Liver (tissue), 9 donors: ENCODE results near the gene REC114. TPM values are rescaled to one million over a fixed set of nuclear protein-coding genes. Genes with fewer than 3 reads are reported as not detected.

Experiments used
- DNase-seq: peaks from one replicate; pipeline ENCODE4 v3.0.0-alpha.2; 2017; ENCODE audit warnings: low spot score
- H3K27ac ChIP-seq, 2 donors: one replicate each; pipeline ENCODE4 v1.7.0; 2013; ENCODE audit warnings: inconsistent platforms in 2 of 2, low read length in 2 of 2, control low read depth in 1 of 2, low read depth in 1 of 2, mild to moderate bottlenecking in 1 of 2
- H3K27me3 ChIP-seq, 4 donors: one replicate each; pipeline versions ENCODE4 v1.6.1 to v1.7.0; 2013; ENCODE audit warnings: low read length in 3 of 4, inconsistent platforms in 1 of 4, mild to moderate bottlenecking in 1 of 4, moderate library complexity in 1 of 4; ENCODE audit not compliant: control insufficient read depth in 4 of 4, insufficient read depth in 4 of 4
- H3K36me3 ChIP-seq, 4 donors: one replicate each; pipeline versions ENCODE4 v1.6.1 to v1.7.0; 2013; ENCODE audit warnings: low read length in 3 of 4, mild to moderate bottlenecking in 3 of 4, low read depth in 1 of 4, moderate library complexity in 1 of 4; ENCODE audit not compliant: control insufficient read depth in 4 of 4, insufficient read depth in 3 of 4
- H3K4me1 ChIP-seq, 4 donors: one replicate each; pipeline versions ENCODE4 v1.6.1 to v1.7.0; 2013; ENCODE audit warnings: low read length in 3 of 4, mild to moderate bottlenecking in 3 of 4, moderate library complexity in 1 of 4; ENCODE audit not compliant: control insufficient read depth in 4 of 4, insufficient read depth in 4 of 4
- H3K4me3 ChIP-seq, 3 donors: one replicate each; pipeline versions ENCODE4 v1.6.1 to v1.7.0; 2013; ENCODE audit warnings: low read length in 3 of 3, control low read depth in 1 of 3, low read depth in 1 of 3, mild to moderate bottlenecking in 1 of 3
- H3K9ac ChIP-seq, 2 donors: one replicate each; pipeline ENCODE4 v1.7.0; 2013; ENCODE audit warnings: low read length in 2 of 2, mild to moderate bottlenecking in 2 of 2, moderate library complexity in 2 of 2, control low read depth in 1 of 2, low read depth in 1 of 2
- H3K9me3 ChIP-seq, 4 donors: one replicate each; pipeline versions ENCODE4 v1.6.1 to v1.7.0; 2013; ENCODE audit warnings: low read length in 3 of 4; ENCODE audit not compliant: control insufficient read depth in 4 of 4
- EGR1 ChIP-seq, 2 donors: IDR thresholded peaks; 2 replicates each; pipeline ENCODE4 v1.6.1; 2016 to 2018; ENCODE audit warnings: antibody characterized with exemption in 2 of 2, low read depth in 2 of 2
- FOXA1 ChIP-seq: IDR thresholded peaks from 2 replicates; pipeline ENCODE4 v1.6.1; 2016; ENCODE audit warnings: antibody characterized with exemption
- FOXA2 ChIP-seq: IDR thresholded peaks from 2 replicates; pipeline ENCODE4 v1.6.1; 2016; ENCODE audit warnings: antibody characterized with exemption
- GABPA ChIP-seq, 2 donors: IDR thresholded peaks in 1 of 2; conservative IDR thresholded peaks in 1 of 2; 2 replicates each; pipeline ENCODE4 v1.6.1; 2016; ENCODE audit warnings: antibody characterized with exemption in 2 of 2, mild to moderate bottlenecking in 1 of 2, moderate library complexity in 1 of 2
- HNF4A ChIP-seq, 2 donors: conservative IDR thresholded peaks; 2 replicates each; pipeline ENCODE4 v1.6.1; 2016; ENCODE audit warnings: antibody characterized with exemption in 2 of 2, mild to moderate bottlenecking in 2 of 2
- HNF4G ChIP-seq: IDR thresholded peaks from 2 replicates; pipeline ENCODE4 v1.6.1; 2016; ENCODE audit warnings: antibody characterized with exemption
- JUND ChIP-seq, 2 donors: IDR thresholded peaks; 2 replicates each; pipeline ENCODE4 v1.6.1; 2016; ENCODE audit warnings: antibody characterized with exemption in 2 of 2
- NR2F2 ChIP-seq: IDR thresholded peaks from 2 replicates; pipeline ENCODE4 v1.6.1; 2016; ENCODE audit warnings: antibody characterized with exemption
- RAD21 ChIP-seq, 2 donors: IDR thresholded peaks; 2 replicates each; pipeline ENCODE4 v1.6.1; 2016; ENCODE audit warnings: antibody characterized with exemption in 2 of 2, mild to moderate bottlenecking in 2 of 2
- RXRA ChIP-seq, 2 donors: IDR thresholded peaks; 2 replicates each; pipeline ENCODE4 v1.6.1; 2017 to 2018; ENCODE audit warnings: antibody characterized with exemption in 2 of 2, mild to moderate bottlenecking in 1 of 2
- SP1 ChIP-seq: IDR thresholded peaks from 2 replicates; pipeline ENCODE4 v1.6.1; 2018; ENCODE audit warnings: antibody characterized with exemption, mild to moderate bottlenecking
- TAF1 ChIP-seq: conservative IDR thresholded peaks from 2 replicates; pipeline ENCODE4 v1.6.1; 2016; ENCODE audit warnings: antibody characterized with exemption, mild to moderate bottlenecking
- YY1 ChIP-seq: IDR thresholded peaks from 2 replicates; pipeline ENCODE4 v1.6.1; 2016; ENCODE audit warnings: antibody characterized with exemption, mild to moderate bottlenecking
- WGBS: extraction: QIAGEN DNeasy Blood & Tissue Kit; methylation state at CpG from one replicate; pipeline ENCODE4 v1.1.7; 2013; 5-methylcytosine and 5-hydroxymethylcytosine counted together
- polyA plus RNA-seq, 2 donors: library from polyadenylated mRNA; stranded (reverse) in 1 of 2; unstranded in 1 of 2; fragments of 200-250 nt in 1 of 2; fragments of >200 nt in 1 of 2; fragmentation: Nextera tagmentation in 1 of 2; extraction: Ambion mirVana in 1 of 2; gene quantifications; one replicate each; pipeline versions ENCODE4 v1.2.1 to v1.2.3, GENCODE V29; 2013 to 2015
- total RNA-seq, 2 donors: library from RNA; depleted of rRNA; stranded (reverse); fragments of >200 nt; gene quantifications; one replicate each; pipeline ENCODE4 v1.2.3, GENCODE V29; 2014
- TF ChIP-seq, protein P1 (sequence below): IDR thresholded peaks from 2 replicates; pipeline ENCODE4 v1.6.1; 2016; ENCODE audit warnings: antibody characterized with exemption
- TF ChIP-seq, protein P2 (sequence below): IDR thresholded peaks from 2 replicates; pipeline ENCODE4 v1.6.1; 2016; ENCODE audit warnings: antibody characterized with exemption, mild to moderate bottlenecking
- TF ChIP-seq, protein P3 (sequence below): IDR thresholded peaks from 2 replicates; pipeline ENCODE4 v1.6.1; 2016; ENCODE audit warnings: antibody characterized with exemption
- TF ChIP-seq, protein P4 (sequence below): IDR thresholded peaks from 2 replicates; pipeline ENCODE4 v1.6.1; 2016; ENCODE audit warnings: antibody characterized with exemption
- donor health status: healthy.
- donor health status: healthy.
- donor health status: healthy.
- donor health status: healthy.
- donor health status: healthy.

The REC114 gene
- total and polyA plus RNA-seq, 4 donors: not detected

DNA sequence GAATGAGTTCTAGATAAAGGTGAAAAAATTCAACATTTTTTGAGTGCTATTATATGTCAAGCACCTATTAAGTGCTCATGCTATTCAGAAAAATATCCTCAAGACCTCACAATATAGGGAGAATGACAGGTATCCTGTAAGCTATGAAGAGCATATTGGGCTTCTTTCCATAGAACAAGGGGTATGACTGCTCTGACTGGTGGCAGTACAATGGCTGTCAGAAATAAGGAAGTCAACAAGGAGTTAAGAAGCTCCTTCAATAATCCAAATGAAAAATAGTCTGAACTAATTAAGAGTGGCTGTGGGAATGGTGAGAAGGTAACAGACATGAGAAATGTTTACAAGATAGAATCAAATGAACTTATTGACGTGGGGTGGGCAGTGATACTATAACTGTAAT is 165.5 kb downstream of the REC114 start:
- Histone ChIP-seq H3K36me3 (no peaks in the 10 kb centered on the region), H3K4me3 (no peak overlapping the region), H3K9me3 (no peaks in the 10 kb centered on the region), H3K27ac (no peak overlapping the region), H3K27me3 (no peaks in the 10 kb centered on the region), H3K4me1 (no peaks in the 10 kb centered on the region), H3K9ac (no peak overlapping the region)
- WGBS: 87% methylated on average over 1 of the region's 1 CpG
- TF ChIP-seq HNF4G: no peak
- TF ChIP-seq, protein P1, sequence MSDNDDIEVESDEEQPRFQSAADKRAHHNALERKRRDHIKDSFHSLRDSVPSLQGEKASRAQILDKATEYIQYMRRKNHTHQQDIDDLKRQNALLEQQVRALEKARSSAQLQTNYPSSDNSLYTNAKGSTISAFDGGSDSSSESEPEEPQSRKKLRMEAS: no peak
- TF ChIP-seq NR2F2: no peak
- TF ChIP-seq, protein P2, sequence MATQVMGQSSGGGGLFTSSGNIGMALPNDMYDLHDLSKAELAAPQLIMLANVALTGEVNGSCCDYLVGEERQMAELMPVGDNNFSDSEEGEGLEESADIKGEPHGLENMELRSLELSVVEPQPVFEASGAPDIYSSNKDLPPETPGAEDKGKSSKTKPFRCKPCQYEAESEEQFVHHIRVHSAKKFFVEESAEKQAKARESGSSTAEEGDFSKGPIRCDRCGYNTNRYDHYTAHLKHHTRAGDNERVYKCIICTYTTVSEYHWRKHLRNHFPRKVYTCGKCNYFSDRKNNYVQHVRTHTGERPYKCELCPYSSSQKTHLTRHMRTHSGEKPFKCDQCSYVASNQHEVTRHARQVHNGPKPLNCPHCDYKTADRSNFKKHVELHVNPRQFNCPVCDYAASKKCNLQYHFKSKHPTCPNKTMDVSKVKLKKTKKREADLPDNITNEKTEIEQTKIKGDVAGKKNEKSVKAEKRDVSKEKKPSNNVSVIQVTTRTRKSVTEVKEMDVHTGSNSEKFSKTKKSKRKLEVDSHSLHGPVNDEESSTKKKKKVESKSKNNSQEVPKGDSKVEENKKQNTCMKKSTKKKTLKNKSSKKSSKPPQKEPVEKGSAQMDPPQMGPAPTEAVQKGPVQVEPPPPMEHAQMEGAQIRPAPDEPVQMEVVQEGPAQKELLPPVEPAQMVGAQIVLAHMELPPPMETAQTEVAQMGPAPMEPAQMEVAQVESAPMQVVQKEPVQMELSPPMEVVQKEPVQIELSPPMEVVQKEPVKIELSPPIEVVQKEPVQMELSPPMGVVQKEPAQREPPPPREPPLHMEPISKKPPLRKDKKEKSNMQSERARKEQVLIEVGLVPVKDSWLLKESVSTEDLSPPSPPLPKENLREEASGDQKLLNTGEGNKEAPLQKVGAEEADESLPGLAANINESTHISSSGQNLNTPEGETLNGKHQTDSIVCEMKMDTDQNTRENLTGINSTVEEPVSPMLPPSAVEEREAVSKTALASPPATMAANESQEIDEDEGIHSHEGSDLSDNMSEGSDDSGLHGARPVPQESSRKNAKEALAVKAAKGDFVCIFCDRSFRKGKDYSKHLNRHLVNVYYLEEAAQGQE: no peak
- no peak for TF ChIP-seq SP1
- TF ChIP-seq YY1: no peak
- no peak for TF ChIP-seq HNF4A (conservative IDR thresholded peaks at IDR 0.05)
- no peak for TF ChIP-seq TAF1
- TF ChIP-seq, protein P3, sequence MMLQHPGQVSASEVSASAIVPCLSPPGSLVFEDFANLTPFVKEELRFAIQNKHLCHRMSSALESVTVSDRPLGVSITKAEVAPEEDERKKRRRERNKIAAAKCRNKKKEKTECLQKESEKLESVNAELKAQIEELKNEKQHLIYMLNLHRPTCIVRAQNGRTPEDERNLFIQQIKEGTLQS: no peak
- no peak for TF ChIP-seq RXRA (IDR thresholded peaks at IDR 0.05)
- TF ChIP-seq, protein P4, sequence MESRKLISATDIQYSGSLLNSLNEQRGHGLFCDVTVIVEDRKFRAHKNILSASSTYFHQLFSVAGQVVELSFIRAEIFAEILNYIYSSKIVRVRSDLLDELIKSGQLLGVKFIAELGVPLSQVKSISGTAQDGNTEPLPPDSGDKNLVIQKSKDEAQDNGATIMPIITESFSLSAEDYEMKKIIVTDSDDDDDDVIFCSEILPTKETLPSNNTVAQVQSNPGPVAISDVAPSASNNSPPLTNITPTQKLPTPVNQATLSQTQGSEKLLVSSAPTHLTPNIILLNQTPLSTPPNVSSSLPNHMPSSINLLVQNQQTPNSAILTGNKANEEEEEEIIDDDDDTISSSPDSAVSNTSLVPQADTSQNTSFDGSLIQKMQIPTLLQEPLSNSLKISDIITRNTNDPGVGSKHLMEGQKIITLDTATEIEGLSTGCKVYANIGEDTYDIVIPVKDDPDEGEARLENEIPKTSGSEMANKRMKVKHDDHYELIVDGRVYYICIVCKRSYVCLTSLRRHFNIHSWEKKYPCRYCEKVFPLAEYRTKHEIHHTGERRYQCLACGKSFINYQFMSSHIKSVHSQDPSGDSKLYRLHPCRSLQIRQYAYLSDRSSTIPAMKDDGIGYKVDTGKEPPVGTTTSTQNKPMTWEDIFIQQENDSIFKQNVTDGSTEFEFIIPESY: no peak
- TF ChIP-seq RAD21 (IDR thresholded peaks at IDR 0.05): no peak
- no peak for TF ChIP-seq EGR1 (IDR thresholded peaks at IDR 0.05; ENCODE audit: low read depth in 2 of 2)
- no peak for DNase-seq

DNA sequence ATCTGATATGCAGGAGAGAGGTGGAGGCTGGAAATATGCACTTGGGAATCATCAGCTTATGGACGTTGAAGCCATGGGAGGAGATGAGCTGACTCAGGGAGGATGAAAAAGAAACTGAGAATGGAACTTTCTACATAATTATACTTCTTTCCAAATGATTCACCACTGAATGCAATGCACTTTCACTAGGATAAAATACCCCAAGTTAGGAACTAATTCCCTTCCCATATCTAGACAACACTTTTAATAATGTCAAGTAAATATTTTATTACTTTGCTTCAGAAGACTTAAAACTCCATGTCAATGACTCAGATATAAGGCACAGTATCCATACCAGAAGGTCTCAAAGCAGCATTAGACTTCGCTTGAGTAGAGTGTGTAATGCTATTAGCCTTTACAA is 166.0 kb downstream of the REC114 start:
- 83% methylated on average over 2 of the region's 2 CpGs for WGBS
- Histone ChIP-seq H3K36me3 (no peaks in the 10 kb centered on the region), H3K9ac (no peak overlapping the region), H3K4me3 (no peak overlapping the region), H3K27me3 (no peaks in the 10 kb centered on the region), H3K4me1 (peaks cover 0 to 2% (median 0%) of the 10 kb centered on the region in 4 donors), H3K9me3 (no peaks in the 10 kb centered on the region), H3K27ac (no peak overlapping the region)
- TF ChIP-seq FOXA2: no peak
- no peak for TF ChIP-seq TAF1
- no peak for TF ChIP-seq JUND (IDR thresholded peaks at IDR 0.05)
- TF ChIP-seq YY1: no peak
- no peak for TF ChIP-seq HNF4A (conservative IDR thresholded peaks at IDR 0.05)
- TF ChIP-seq FOXA1: no peak
- TF ChIP-seq NR2F2: no peak
- no peak for TF ChIP-seq RXRA (IDR thresholded peaks at IDR 0.05)
- TF ChIP-seq, protein P2: no peak
- TF ChIP-seq RAD21 (IDR thresholded peaks at IDR 0.05): no peak
- no peak for TF ChIP-seq GABPA (IDR thresholded peaks at IDR 0.05 in 1 of 2, conservative IDR thresholded peaks at IDR 0.05 in 1 of 2)
- DNase-seq: no peak
